Measurements from ENCODE around the gene DDAH2.

DDAH2 gene

GRCh38 chr6:31702819-31703716 lies 26.0 kb downstream of the DDAH2 start, which contains the start of gene ABHD16A:
Gene ABHD16A, minus strand, starts transcription at chr6:31703324. Its CDS starts 43 bp downstream, at chr6:31703281.
- peak within 1 kb of the TSS; percentile 54 for H3K27ac ChIP-seq (ENCODE audit: low read depth, low read length, poor library complexity, severe bottlenecking)

GRCh38 chr6:31702405-31702818 lies 26.7 kb downstream of the DDAH2 start:
- Histone ChIP-seq H3K9me2 (ENCODE audit: low read depth, low read length) (no peaks in the 10 kb centered on the region), H3K27ac (ENCODE audit: low read depth, low read length, poor library complexity, severe bottlenecking) (peak overlapping the region; percentile 54), H3K4me1 (ENCODE audit: insufficient read depth, low read length, severe bottlenecking) (peaks cover 23% of the 10 kb centered on the region), H3K4me2 (ENCODE audit: low read length) (peak overlapping the region; percentile 91), H3K9me3 (ENCODE audit: low read length) (no peaks in the 10 kb centered on the region), H3K4me3 (ENCODE audit: low read depth, low read length, poor library complexity, severe bottlenecking) (peak overlapping the region; percentile 85), H3K27me3 (ENCODE audit: insufficient read depth, low read length) (no peaks in the 10 kb centered on the region), H3K36me3 (ENCODE audit: insufficient read depth, low read length) (peaks cover 6% of the 10 kb centered on the region; the same call in 1 of the 2 replicates), H3K79me2 (ENCODE audit: insufficient read depth, low read length) (0 out of 2 replicates have a peak, but pooled peaks cover 5% of the 10 kb centered on the region), H4K20me1 (ENCODE audit: insufficient read depth, low read length) (no peaks in the 10 kb centered on the region), H3K9ac (ENCODE audit: low read length) (peak overlapping the region; percentile 89), H2AFZ (ENCODE audit: low read length) (no peak overlapping the region), H3F3A (ENCODE audit: insufficient read depth, low read length) (no peaks in the 10 kb centered on the region)
- no peak for TF ChIP-seq EZH2 (IDR thresholded peaks at IDR 0.05; ENCODE audit: borderline replicate concordance, low read length)
- TF ChIP-seq CTCF (IDR thresholded peaks at IDR 0.05; ENCODE audit: low read length): no peak

More at GRCh38 chr6:31702819-31703716, 26.0 kb downstream of the DDAH2 start, which contains the start of gene ABHD16A:
- no peak for TF ChIP-seq EZH2 (IDR thresholded peaks at IDR 0.05; ENCODE audit: borderline replicate concordance, low read length)
- TF ChIP-seq CTCF (IDR thresholded peaks at IDR 0.05; ENCODE audit: low read length): no peak
- Histone ChIP-seq H3K9me3 (ENCODE audit: low read length) (no peaks in the 10 kb centered on the region), H3K4me3 (ENCODE audit: low read depth, low read length, poor library complexity, severe bottlenecking) (peak within 1 kb of the TSS; percentile 85), H3F3A (ENCODE audit: insufficient read depth, low read length) (no peaks in the 10 kb centered on the region), H3K79me2 (ENCODE audit: insufficient read depth, low read length) (0 out of 2 replicates have a peak, but pooled peaks cover 5% of the 10 kb centered on the region), H3K4me1 (ENCODE audit: insufficient read depth, low read length, severe bottlenecking) (peaks cover 23% of the 10 kb centered on the region), H3K9ac (ENCODE audit: low read length) (peak within 1 kb of the TSS; percentile 89), H2AFZ (ENCODE audit: low read length) (peak within 1 kb of the TSS; percentile 30; the same call in 1 of the 2 replicates), H3K9me2 (ENCODE audit: low read depth, low read length) (no peaks in the 10 kb centered on the region), H3K36me3 (ENCODE audit: insufficient read depth, low read length) (peaks cover 6% of the 10 kb centered on the region; the same call in 1 of the 2 replicates), H3K4me2 (ENCODE audit: low read length) (peak within 1 kb of the TSS; percentile 91), H4K20me1 (ENCODE audit: insufficient read depth, low read length) (no peaks in the 10 kb centered on the region), H3K27me3 (ENCODE audit: insufficient read depth, low read length) (no peaks in the 10 kb centered on the region)

GRCh38 chr6:31701666-31702404 lies 27.3 kb downstream of the DDAH2 start:
- Histone ChIP-seq H3K4me2 (ENCODE audit: low read length) (peak overlapping the region; percentile 91), H3K9me2 (ENCODE audit: low read depth, low read length) (no peaks in the 10 kb centered on the region), H4K20me1 (ENCODE audit: insufficient read depth, low read length) (no peaks in the 10 kb centered on the region), H2AFZ (ENCODE audit: low read length) (no peak overlapping the region), H3K27ac (ENCODE audit: low read depth, low read length, poor library complexity, severe bottlenecking) (peak overlapping the region; percentile 1), H3K79me2 (ENCODE audit: insufficient read depth, low read length) (0 out of 2 replicates have a peak, but pooled peaks cover 5% of the 10 kb centered on the region), H3F3A (ENCODE audit: insufficient read depth, low read length) (no peaks in the 10 kb centered on the region), H3K36me3 (ENCODE audit: insufficient read depth, low read length) (peaks cover 8% of the 10 kb centered on the region; the same call in 1 of the 2 replicates), H3K4me1 (ENCODE audit: insufficient read depth, low read length, severe bottlenecking) (peaks cover 23% of the 10 kb centered on the region), H3K9ac (ENCODE audit: low read length) (peak overlapping the region; percentile 89), H3K4me3 (ENCODE audit: low read depth, low read length, poor library complexity, severe bottlenecking) (peak overlapping the region; percentile 85), H3K27me3 (ENCODE audit: insufficient read depth, low read length) (no peaks in the 10 kb centered on the region), H3K9me3 (ENCODE audit: low read length) (no peaks in the 10 kb centered on the region)
- TF ChIP-seq CTCF (IDR thresholded peaks at IDR 0.05; ENCODE audit: low read length) (no peak), EZH2 (IDR thresholded peaks at IDR 0.05; ENCODE audit: borderline replicate concordance, low read length) (no peak)

Data from OCI-LY1 (cell line).